ENCODE data around the gene DELE1.

Gene DELE1

GRCh38 chr5:141947316-141947715, 23.6 kb downstream of the DELE1 start:
- DNase-seq (ENCODE audit: low read depth): no peak
- TF ChIP-seq CTCF (IDR thresholded peaks at IDR 0.05; ENCODE audit: control insufficient read depth, extremely low read depth, insufficient read depth): no peak
- no peak overlapping the region for H3K4me3 ChIP-seq (ENCODE audit: low read depth, low read length)

GRCh38 chr5:141948812-141949211, 25.1 kb downstream of the DELE1 start:
- TF ChIP-seq CTCF (IDR thresholded peaks at IDR 0.05; ENCODE audit: control insufficient read depth, extremely low read depth, insufficient read depth): no peak
- DNase-seq (ENCODE audit: low read depth): no peak
- no peak overlapping the region for H3K4me3 ChIP-seq (ENCODE audit: low read depth, low read length)

- DNase-seq (ENCODE audit: low read depth): no peak
- no peak overlapping the region for H3K4me3 ChIP-seq (ENCODE audit: low read depth, low read length)
- no peak for TF ChIP-seq CTCF (IDR thresholded peaks at IDR 0.05; ENCODE audit: control insufficient read depth, extremely low read depth, insufficient read depth)
Observed at GRCh38 chr5:141949511-141949910, 25.8 kb downstream of the DELE1 start.

- no peak for TF ChIP-seq CTCF (IDR thresholded peaks at IDR 0.05; ENCODE audit: control insufficient read depth, extremely low read depth, insufficient read depth)
- no peak overlapping the region for H3K4me3 ChIP-seq (ENCODE audit: low read depth, low read length)
- DNase-seq (ENCODE audit: low read depth): no peak
Observed at GRCh38 chr5:141950207-141951005, 26.7 kb downstream of the DELE1 start.

GRCh38 chr5:141951332-141951781, 27.7 kb downstream of the DELE1 start:
- DNase-seq (ENCODE audit: low read depth): no peak
- no peak for TF ChIP-seq CTCF (IDR thresholded peaks at IDR 0.05; ENCODE audit: control insufficient read depth, extremely low read depth, insufficient read depth)
- H3K4me3 ChIP-seq (ENCODE audit: low read depth, low read length): no peak overlapping the region

GRCh38 chr5:141952020-141952419, 28.3 kb downstream of the DELE1 start:
- no peak for TF ChIP-seq CTCF (IDR thresholded peaks at IDR 0.05; ENCODE audit: control insufficient read depth, extremely low read depth, insufficient read depth)
- no peak for DNase-seq (ENCODE audit: low read depth)
- no peak overlapping the region for H3K4me3 ChIP-seq (ENCODE audit: low read depth, low read length)

- DNase-seq (ENCODE audit: low read depth): no peak
- TF ChIP-seq CTCF (IDR thresholded peaks at IDR 0.05; ENCODE audit: control insufficient read depth, extremely low read depth, insufficient read depth): no peak
- H3K4me3 ChIP-seq (ENCODE audit: low read depth, low read length): no peak overlapping the region
Observed at GRCh38 chr5:141954194-141954593, 30.5 kb downstream of the DELE1 start.

Data from LNCaP clone FGC (cell line).